ENCODE results near the gene BSG.

Gene BSG

GRCh38 chr19:579842-580155, 7.4 kb downstream of the BSG start:
- H3K4me3 ChIP-seq (ENCODE audit: low read length) = no peak overlapping the region
- TF ChIP-seq, protein P1, sequence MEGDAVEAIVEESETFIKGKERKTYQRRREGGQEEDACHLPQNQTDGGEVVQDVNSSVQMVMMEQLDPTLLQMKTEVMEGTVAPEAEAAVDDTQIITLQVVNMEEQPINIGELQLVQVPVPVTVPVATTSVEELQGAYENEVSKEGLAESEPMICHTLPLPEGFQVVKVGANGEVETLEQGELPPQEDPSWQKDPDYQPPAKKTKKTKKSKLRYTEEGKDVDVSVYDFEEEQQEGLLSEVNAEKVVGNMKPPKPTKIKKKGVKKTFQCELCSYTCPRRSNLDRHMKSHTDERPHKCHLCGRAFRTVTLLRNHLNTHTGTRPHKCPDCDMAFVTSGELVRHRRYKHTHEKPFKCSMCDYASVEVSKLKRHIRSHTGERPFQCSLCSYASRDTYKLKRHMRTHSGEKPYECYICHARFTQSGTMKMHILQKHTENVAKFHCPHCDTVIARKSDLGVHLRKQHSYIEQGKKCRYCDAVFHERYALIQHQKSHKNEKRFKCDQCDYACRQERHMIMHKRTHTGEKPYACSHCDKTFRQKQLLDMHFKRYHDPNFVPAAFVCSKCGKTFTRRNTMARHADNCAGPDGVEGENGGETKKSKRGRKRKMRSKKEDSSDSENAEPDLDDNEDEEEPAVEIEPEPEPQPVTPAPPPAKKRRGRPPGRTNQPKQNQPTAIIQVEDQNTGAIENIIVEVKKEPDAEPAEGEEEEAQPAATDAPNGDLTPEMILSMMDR (conservative IDR thresholded peaks at IDR 0.05; ENCODE audit: low read length) = no peak
- no peak for DNase-seq (ENCODE audit: low read depth)

DNA sequence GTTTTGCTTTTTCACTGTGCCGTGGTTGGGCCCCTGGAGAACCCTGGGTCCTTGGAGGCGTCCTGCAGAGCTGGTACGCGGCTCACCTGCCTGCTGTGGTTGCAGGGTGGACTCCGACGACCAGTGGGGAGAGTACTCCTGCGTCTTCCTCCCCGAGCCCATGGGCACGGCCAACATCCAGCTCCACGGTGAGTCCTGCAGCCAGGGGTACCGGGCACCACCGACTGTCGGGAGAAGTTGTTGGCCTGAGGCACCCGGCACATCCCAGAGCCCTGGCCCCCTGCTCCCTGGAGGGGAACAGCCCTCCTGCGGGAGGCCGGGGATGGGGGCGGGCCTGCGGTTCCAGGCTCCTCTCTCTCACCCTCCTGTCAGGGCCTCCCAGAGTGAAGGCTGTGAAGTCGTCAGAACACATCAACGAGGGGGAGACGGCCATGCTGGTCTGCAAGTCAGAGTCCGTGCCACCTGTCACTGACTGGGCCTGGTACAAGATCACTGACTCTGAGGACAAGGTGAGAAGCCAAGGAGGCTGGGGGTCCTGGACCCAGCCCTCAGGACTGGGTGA, 8.0 kb downstream of the BSG start:
- TF ChIP-seq, protein P1 (conservative IDR thresholded peaks at IDR 0.05; ENCODE audit: low read length) = no peak
- H3K4me3 ChIP-seq (ENCODE audit: low read length) = no peak overlapping the region
- DNase-seq (ENCODE audit: low read depth) = no peak

- TF ChIP-seq, protein P1 (conservative IDR thresholded peaks at IDR 0.05; ENCODE audit: low read length) = no peak
Observed at GRCh38 chr19:581399-582111, 9.2 kb downstream of the BSG start.

GRCh38 chr19:582497-583197, 10.3 kb downstream of the BSG start:
- DNase-seq (ENCODE audit: low read depth) = no peak
- no peak overlapping the region for H3K4me3 ChIP-seq (ENCODE audit: low read length)
- TF ChIP-seq, protein P1 (conservative IDR thresholded peaks at IDR 0.05; ENCODE audit: low read length) = no peak

More at GRCh38 chr19:581399-582111, 9.2 kb downstream of the BSG start:
- no peak overlapping the region for H3K4me3 ChIP-seq (ENCODE audit: low read length)
- DNase-seq (ENCODE audit: low read depth) = no peak

DNA sequence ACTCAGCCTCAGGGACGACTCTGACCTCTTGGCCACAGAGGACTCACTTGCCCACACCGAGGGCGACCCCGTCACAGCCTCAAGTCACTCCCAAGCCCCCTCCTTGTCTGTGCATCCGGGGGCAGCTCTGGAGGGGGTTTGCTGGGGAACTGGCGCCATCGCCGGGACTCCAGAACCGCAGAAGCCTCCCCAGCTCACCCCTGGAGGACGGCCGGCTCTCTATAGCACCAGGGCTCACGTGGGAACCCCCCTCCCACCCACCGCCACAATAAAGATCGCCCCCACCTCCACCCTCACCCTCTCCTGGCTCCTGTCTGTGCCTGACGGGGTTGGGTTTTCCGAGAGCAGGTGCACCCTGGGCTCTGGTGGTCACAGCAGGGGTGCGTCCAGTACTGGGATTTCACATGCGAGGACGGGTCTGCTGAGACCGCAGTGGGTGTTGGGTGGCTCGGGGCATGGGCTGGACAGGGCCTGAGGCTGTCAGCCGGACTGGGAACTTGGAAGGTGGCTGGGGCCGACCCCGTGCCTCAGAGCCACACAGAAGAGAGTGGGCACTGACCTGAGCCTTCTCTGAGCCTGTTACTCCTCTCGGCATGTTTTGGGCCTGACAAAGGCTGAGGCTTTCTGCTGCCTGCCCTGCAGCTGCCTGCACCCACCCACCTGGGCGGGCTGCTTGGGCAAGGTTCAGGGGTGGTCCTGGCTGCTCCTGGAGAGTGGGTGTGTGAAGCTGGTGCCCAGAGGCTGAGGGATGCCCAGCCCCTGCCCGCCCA, 11.0 kb downstream of the BSG start:
- DNase-seq (ENCODE audit: low read depth) = no peak
- TF ChIP-seq, protein P1 (conservative IDR thresholded peaks at IDR 0.05; ENCODE audit: low read length) = no peak
- no peak overlapping the region for H3K4me3 ChIP-seq (ENCODE audit: low read length)

- H3K4me3 ChIP-seq (ENCODE audit: low read length) = no peak overlapping the region
- no peak for DNase-seq (ENCODE audit: low read depth)
- TF ChIP-seq, protein P1 (conservative IDR thresholded peaks at IDR 0.05; ENCODE audit: low read length) = no peak
Observed at GRCh38 chr19:583968-584239, 11.5 kb downstream of the BSG start.

Data from AG10803 (cell line).